HepG2 (cell line): ENCODE data around the gene WDR82. TPM values are rescaled to one million over a fixed set of nuclear protein-coding genes. Genes with fewer than 3 reads are reported as not detected.
A peak's percentile ranks its signal among the peaks of the same experiment; 100 is the strongest.

Source experiments
- RFX3 ChIP-seq: IDR thresholded peaks from 2 replicates; pipeline ENCODE4 v1.6.1; 2016; ENCODE audit warnings: missing biosample characterization, missing genetic modification reagents
- SP4 ChIP-seq: sonication (generic); formaldehyde crosslinking; IDR thresholded peaks from 2 replicates; pipeline ENCODE4 v1.8.1; 2023; ENCODE audit warnings: mild to moderate bottlenecking, missing genetic modification reagents
- TEAD2 ChIP-seq: sonication (generic); formaldehyde crosslinking; IDR thresholded peaks from 2 replicates; pipeline ENCODE4 v1.9.0; 2021; ENCODE audit warnings: missing genetic modification reagents
- TSC22D2 ChIP-seq: sonication (generic); formaldehyde crosslinking; IDR thresholded peaks from 2 replicates; pipeline ENCODE4 v1.5.1; 2020; ENCODE audit warnings: missing genetic modification reagents, mild to moderate bottlenecking, borderline replicate concordance
- ZMYM3 ChIP-seq: sonication (generic); formaldehyde crosslinking; IDR thresholded peaks from 2 replicates; pipeline ENCODE4 v1.5.1; 2020; ENCODE audit warnings: mild to moderate bottlenecking, missing genetic modification reagents
- ZNF230 ChIP-seq: sonication (generic); formaldehyde crosslinking; IDR thresholded peaks from 2 replicates; pipeline ENCODE4 v1.4.0; 2020; ENCODE audit warnings: mild to moderate bottlenecking, missing genetic modification reagents
- ZNF331 ChIP-seq: sonication (generic); formaldehyde crosslinking; IDR thresholded peaks from 2 replicates; pipeline ENCODE4 v1.4.0; 2020; ENCODE audit warnings: missing genetic modification reagents
- ZNF766 ChIP-seq: sonication (generic); formaldehyde crosslinking; IDR thresholded peaks from 2 replicates; pipeline ENCODE4 v1.5.0; 2020; ENCODE audit warnings: missing genetic modification reagents, borderline replicate concordance
- ZNF800 ChIP-seq: sonication (generic); formaldehyde crosslinking; IDR thresholded peaks from 2 replicates; pipeline ENCODE4 v1.4.0; 2020; ENCODE audit warnings: missing genetic modification reagents
- polyA plus RNA-seq, 8 experiments: library from polyadenylated mRNA; depleted of rRNA in 3 of 8; stranded (reverse) in 7 of 8; unstranded in 1 of 8; fragments of >200 nt; fragmentation: Illumina TruSeq in 4 of 8; extraction: Trizol in 4 of 8; gene quantifications; 2 replicates each; pipeline versions ENCODE4 v1.2.1 to v1.2.3, GENCODE V29; 2011 to 2016; ENCODE audit warnings: low read depth in 4 of 8, missing spikeins in 1 of 8, mixed read lengths in 1 of 8; ENCODE audit not compliant: insufficient read depth in 1 of 8
- total RNA-seq, 5 experiments: library from RNA; depleted of rRNA; stranded (reverse); fragments of >200 nt; fragmentation: Illumina TruSeq; extraction: Trizol; gene quantifications; 2 replicates each; pipeline ENCODE4 v1.2.3, GENCODE V29; 2016; ENCODE audit warnings: low read depth in 1 of 5
- TF ChIP-seq, protein P1 (sequence below): sonication (generic); formaldehyde crosslinking; IDR thresholded peaks from 2 replicates; pipeline ENCODE4 v1.4.0; 2020; ENCODE audit warnings: missing genetic modification reagents, mild to moderate bottlenecking, borderline replicate concordance
- TF ChIP-seq, protein P2 (sequence below): sonication (generic); formaldehyde crosslinking; IDR thresholded peaks from 2 replicates; pipeline ENCODE4 v1.9.0; 2022; ENCODE audit warnings: low read depth, missing genetic modification reagents
- TF ChIP-seq, protein P3 (sequence below): sonication (generic); formaldehyde crosslinking; IDR thresholded peaks from 2 replicates; pipeline ENCODE4 v1.8.0; 2022; ENCODE audit warnings: missing genetic modification reagents, mild to moderate bottlenecking, borderline replicate concordance
- TF ChIP-seq, protein P4 (sequence below): sonication (generic); formaldehyde crosslinking; IDR thresholded peaks from 2 replicates; pipeline ENCODE4 v1.5.1; 2020; ENCODE audit warnings: mild to moderate bottlenecking, missing genetic modification reagents, moderate library complexity

Gene WDR82
- total and polyA plus RNA-seq, 2 of the 13 experiments (the other 11 are each of a cell fraction or from before 2014, with no cell fraction given) = 39.1 to 59.5 TPM

DNA sequence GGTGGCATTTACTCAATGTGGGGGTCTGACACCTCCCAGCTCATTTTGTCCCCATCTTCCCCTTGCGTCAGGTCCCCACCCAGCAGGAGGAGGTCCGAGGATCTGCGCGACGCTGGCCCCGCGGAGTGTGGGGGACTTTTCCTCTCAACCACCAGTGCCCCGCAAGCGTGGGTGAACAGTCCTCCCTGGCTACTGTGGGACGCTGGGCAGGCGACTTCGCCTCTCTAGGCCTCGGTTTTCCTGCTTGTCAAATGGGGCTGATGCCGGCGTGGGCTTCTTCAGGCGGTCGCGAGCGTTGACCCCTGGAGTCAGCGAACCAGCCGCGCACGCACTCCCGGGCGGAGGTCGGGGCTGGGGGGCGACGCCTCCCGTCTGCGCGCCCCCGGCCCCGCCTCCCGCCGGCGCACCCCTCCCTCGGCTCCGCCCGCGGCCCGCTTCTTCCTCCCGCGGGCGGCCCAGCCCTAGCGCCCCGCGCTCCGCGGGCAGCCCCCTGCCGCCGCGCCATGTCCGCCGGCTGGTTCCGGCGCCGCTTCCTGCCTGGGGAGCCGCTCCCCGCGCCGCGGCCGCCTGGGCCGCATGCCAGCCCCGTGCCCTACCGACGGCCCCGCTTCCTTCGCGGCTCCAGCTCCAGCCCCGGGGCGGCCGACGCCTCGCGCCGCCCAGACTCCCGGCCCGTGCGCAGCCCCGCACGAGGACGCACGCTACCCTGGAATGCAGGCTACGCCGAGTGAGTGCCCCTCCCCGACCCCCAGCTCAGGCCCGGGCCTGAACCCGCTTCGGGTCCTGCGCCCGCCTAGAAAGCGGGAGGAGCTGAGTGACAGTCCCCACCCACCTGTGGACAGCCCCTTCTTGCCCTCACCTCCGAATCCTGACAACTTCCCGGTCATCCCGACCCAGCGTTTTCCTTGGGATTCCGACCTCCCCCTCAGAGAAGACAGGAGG is 32.9 kb downstream of the WDR82 start, which contains the start of gene PPM1M (continued):
- TF ChIP-seq ZNF766 (CRISPR knock-in tag) (peak; percentile 80; the same call in 1 of the 2 replicates), SP4 (CRISPR knock-in tag) (peak; percentile 52; the same call in 1 of the 2 replicates), ZMYM3 (CRISPR knock-in tag) (peak; percentile 72; the same call in 1 of the 2 replicates), ZNF800 (CRISPR knock-in tag) (no peak), TEAD2 (no peak), ZNF230 (CRISPR knock-in tag) (peak; percentile 86; the same call in 1 of the 2 replicates), RFX3 (no peak), TSC22D2 (0 out of 2 replicates have a peak, but pooled peaks have one; percentile 55), ZNF331 (CRISPR knock-in tag) (0 out of 2 replicates have a peak, but pooled peaks have one; percentile 33)
- TF ChIP-seq, protein P1, sequence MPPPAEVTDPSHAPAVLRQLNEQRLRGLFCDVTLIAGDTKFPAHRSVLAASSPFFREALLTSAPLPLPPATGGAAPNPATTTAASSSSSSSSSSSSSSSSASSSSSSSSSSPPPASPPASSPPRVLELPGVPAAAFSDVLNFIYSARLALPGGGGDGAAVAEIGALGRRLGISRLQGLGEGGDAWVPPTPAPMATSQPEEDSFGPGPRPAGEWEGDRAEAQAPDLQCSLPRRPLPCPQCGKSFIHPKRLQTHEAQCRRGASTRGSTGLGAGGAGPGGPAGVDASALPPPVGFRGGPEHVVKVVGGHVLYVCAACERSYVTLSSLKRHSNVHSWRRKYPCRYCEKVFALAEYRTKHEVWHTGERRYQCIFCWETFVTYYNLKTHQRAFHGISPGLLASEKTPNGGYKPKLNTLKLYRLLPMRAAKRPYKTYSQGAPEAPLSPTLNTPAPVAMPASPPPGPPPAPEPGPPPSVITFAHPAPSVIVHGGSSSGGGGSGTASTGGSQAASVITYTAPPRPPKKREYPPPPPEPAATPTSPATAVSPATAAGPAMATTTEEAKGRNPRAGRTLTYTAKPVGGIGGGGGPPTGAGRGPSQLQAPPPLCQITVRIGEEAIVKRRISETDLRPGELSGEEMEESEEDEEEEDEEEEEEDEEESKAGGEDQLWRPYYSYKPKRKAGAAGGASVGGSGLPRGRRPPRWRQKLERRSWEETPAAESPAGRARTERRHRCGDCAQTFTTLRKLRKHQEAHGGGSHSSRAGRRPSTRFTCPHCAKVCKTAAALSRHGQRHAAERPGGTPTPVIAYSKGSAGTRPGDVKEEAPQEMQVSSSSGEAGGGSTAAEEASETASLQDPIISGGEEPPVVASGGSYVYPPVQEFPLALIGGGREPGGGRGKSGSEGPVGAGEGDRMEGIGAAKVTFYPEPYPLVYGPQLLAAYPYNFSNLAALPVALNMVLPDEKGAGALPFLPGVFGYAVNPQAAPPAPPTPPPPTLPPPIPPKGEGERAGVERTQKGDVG (CRISPR knock-in tag) = 0 out of 2 replicates have a peak, but pooled peaks have one; percentile 4
- TF ChIP-seq, protein P2, sequence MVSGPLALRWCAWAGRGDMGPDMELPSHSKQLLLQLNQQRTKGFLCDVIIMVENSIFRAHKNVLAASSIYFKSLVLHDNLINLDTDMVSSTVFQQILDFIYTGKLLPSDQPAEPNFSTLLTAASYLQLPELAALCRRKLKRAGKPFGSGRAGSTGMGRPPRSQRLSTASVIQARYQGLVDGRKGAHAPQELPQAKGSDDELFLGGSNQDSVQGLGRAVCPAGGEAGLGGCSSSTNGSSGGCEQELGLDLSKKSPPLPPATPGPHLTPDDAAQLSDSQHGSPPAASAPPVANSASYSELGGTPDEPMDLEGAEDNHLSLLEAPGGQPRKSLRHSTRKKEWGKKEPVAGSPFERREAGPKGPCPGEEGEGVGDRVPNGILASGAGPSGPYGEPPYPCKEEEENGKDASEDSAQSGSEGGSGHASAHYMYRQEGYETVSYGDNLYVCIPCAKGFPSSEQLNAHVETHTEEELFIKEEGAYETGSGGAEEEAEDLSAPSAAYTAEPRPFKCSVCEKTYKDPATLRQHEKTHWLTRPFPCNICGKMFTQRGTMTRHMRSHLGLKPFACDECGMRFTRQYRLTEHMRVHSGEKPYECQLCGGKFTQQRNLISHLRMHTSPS (CRISPR knock-in tag) = no peak; the same call in 1 of the 2 replicates
- TF ChIP-seq, protein P3, sequence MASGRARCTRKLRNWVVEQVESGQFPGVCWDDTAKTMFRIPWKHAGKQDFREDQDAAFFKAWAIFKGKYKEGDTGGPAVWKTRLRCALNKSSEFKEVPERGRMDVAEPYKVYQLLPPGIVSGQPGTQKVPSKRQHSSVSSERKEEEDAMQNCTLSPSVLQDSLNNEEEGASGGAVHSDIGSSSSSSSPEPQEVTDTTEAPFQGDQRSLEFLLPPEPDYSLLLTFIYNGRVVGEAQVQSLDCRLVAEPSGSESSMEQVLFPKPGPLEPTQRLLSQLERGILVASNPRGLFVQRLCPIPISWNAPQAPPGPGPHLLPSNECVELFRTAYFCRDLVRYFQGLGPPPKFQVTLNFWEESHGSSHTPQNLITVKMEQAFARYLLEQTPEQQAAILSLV = 0 out of 2 replicates have a peak, but pooled peaks have one; percentile 32
- TF ChIP-seq, protein P4, sequence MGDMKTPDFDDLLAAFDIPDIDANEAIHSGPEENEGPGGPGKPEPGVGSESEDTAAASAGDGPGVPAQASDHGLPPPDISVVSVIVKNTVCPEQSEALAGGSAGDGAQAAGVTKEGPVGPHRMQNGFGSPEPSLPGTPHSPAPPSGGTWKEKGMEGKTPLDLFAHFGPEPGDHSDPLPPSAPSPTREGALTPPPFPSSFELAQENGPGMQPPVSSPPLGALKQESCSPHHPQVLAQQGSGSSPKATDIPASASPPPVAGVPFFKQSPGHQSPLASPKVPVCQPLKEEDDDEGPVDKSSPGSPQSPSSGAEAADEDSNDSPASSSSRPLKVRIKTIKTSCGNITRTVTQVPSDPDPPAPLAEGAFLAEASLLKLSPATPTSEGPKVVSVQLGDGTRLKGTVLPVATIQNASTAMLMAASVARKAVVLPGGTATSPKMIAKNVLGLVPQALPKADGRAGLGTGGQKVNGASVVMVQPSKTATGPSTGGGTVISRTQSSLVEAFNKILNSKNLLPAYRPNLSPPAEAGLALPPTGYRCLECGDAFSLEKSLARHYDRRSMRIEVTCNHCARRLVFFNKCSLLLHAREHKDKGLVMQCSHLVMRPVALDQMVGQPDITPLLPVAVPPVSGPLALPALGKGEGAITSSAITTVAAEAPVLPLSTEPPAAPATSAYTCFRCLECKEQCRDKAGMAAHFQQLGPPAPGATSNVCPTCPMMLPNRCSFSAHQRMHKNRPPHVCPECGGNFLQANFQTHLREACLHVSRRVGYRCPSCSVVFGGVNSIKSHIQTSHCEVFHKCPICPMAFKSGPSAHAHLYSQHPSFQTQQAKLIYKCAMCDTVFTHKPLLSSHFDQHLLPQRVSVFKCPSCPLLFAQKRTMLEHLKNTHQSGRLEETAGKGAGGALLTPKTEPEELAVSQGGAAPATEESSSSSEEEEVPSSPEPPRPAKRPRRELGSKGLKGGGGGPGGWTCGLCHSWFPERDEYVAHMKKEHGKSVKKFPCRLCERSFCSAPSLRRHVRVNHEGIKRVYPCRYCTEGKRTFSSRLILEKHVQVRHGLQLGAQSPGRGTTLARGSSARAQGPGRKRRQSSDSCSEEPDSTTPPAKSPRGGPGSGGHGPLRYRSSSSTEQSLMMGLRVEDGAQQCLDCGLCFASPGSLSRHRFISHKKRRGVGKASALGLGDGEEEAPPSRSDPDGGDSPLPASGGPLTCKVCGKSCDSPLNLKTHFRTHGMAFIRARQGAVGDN (CRISPR knock-in tag) = peak; percentile 92
